Embryonic facial prominence (tissue), 1 donor: Measurements from ENCODE around the gene SEPTIN5.

Experiments
- DNase-seq: peaks from one replicate; pipeline ENCODE4 v3.0.0-alpha.2; 2016; ENCODE audit errors: extremely low spot score

The SEPTIN5 gene

DNA sequence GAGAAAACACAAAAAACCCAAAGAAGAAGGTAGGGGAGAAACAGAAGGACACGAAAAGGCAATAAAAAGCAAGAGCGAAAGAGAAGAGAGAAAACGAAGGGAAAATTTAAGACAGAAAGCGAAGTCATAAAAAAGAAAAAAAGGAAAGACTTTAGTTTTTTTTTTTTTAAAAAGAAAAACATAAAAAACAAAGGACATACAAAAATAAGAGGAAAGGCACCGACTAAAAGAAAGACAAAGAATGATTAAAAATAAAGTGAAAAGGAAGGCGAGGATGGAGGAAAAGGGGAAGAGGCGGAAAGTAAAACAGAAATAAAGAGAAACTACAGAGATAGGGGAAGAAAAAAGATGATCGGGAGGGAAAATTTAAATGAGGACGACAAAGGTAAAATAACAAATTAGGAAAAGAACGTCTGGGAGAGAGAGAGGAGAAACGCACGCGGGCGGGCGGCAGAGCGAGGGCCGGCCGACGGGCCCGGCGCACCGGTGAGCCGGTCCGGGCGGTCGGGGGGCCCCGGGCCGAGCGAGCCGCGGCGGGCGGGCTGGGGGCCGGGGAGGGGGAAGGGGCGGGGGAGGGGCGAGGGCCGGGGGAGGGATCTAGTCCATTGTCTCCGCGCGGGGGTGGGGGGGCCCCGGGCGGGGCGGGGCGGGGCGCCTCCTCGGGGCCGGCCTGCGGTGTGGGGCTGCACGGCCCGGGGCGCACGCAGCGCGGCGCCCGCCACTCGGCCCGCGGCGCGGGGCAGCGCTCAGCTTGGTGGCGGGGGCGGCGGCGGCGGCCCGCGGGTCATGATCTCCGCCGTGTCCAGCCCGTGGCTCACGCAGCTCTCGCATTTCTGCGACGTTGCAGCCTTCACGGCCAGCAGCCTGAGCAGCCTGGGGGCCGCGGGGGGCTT is 46.0 kb downstream of the SEPTIN5 start, which contains the start of gene TBX1:
TBX1 (plus strand) TSS at position 721 of the 893 bp plus-strand sequence; CDS start at position 787, 66 bp downstream.
- no peak for DNase-seq

DNA sequence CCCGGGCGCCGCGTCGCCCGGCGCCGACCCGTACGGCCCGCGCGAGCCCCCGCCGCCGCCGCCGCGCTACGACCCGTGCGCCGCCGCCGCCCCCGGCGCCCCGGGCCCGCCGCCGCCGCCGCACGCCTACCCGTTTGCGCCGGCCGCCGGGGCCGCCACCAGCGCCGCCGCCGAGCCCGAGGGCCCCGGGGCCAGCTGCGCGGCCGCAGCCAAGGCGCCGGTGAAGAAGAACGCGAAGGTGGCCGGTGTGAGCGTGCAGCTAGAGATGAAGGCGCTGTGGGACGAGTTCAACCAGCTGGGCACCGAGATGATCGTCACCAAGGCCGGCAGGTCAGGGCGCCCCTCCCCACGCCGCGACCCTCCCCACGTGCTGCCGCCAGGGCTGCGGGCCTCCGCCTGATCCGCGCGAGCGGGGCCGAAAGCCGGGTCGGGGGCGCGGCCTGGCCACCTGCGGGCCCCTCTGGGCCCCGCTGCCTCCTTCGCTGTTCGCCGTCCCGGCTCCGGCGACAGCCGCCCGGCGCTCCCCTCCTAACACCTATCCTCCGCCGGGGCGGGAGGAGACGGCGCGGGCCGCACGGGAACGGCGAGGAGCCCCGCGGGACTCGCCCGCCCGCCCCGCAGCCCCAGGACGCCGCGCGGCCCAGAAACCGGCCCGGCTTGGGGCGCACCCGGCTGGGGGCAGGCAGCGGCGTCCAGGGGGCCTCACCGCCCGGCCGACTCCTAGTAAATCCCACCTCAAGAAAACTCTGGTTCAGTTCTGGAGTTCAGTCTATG is 46.8 kb downstream of the SEPTIN5 start:
- no peak for DNase-seq

DNA sequence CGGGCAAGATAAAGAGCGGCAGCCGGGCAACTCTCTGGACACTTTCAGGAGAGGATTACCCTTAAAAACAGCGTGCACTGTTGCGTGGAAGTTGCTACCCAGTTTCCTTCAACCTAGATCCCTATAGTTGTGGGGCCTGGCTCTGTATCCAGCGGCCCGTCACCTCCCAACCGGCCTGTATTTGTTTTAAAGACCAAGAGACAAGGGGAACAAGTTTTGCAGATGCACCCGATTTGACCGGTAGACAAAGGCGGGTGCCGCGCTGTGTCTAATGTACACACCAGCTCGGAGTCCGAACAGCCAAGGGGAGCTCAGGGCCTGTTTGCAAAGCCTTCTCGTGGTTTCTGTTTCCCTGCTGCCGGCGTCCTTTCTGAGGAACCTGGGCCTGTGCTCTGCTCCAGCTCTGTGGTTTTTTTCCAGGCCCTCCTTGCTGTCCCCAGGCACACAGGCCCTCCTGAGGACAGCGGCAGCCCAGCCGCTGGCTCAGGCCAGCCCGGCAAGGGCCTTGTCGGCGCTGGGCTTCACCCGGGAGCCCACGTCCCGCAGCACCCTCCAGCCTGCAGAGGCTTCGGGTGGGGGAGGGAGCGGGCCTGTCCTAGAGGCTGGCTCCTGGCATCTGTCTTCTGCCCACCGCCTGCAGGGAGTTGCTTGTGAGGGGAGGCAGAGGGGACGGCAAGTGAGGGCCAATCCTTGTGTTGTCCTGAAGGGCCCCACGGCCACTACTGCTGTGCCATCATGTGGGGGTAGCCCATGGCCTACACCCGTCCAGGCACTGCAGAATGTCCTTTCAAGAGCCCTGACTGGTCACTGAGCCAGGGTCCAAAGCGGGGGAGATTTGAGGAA is 47.6 kb downstream of the SEPTIN5 start:
- DNase-seq = no peak

DNA sequence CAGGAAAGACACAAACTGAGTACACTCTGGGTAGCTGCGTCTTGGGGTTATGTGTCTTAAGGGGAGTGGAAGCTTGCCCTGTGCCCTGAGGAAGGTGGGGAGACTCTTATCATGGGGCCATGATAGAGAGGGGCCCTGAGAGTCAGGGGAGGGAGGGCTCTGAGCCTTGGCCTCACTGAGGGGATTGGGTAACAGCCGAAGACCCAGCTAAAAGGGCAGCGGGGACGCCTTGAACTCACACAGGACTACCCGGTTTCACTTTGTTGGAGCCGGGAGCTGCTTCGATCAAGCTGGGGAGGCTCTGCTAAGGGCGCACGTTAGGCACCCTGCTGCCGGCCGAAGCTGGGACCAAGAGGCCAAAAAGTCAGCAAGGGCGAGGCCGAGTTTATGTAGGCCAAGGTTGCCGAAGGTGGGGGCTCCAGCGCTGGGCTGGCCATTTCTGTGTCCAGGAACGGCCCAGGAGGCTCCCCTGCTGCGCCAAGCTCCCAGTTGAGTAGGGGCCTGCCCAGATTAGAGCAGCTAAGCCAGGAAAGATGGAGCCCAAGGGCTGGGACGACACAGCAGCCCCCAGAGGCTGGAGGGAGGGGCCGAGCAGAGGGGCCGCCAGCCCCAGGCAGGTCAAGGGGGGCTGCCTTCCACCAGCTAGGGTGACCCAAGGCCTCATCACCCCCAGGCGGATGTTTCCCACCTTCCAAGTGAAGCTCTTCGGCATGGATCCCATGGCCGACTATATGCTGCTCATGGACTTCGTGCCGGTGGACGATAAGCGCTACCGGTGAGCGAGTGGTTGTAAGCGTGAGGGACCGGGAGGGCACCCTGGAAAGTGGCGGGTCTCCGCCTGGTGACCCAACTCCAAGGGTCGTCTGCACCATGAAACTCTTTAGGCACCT is 48.5 kb downstream of the SEPTIN5 start:
- no peak for DNase-seq

DNA sequence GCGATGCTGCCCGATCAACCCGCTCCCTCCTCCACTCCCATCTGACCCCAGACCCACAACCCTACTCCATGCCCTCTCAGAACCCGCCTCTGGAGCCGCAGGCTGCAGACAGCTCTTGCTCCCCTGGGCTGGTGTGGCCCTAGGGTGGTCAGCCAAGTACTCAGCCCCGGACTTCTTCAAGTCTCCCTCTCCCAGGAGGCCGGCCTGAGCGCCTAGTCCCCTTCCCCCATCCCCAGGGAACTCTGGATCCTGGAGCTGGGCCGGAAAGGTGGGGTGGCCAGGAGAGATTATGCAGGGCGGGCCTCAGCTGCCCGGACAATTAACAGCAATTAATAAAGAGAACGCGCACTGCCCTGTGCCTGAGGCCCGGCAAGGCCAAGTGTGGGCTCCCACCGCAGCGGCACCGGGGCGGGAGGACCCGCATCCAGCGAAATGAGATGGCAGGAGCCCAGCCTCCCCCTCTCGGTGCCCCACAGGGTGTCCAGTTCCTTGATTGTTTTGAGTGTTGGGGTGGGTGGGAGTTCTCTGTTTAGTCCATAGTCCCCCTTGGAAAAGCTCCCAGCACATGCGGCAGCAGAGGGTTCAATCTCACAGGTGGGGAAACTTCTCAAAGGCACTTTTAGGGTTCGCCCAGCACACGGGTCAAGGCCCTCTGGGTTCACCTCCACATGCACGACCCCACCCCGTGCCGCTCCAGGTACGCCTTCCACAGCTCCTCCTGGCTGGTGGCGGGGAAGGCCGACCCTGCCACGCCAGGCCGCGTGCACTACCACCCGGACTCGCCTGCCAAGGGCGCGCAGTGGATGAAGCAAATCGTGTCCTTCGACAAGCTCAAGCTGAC is 49.4 kb downstream of the SEPTIN5 start:
- DNase-seq = no peak

DNA sequence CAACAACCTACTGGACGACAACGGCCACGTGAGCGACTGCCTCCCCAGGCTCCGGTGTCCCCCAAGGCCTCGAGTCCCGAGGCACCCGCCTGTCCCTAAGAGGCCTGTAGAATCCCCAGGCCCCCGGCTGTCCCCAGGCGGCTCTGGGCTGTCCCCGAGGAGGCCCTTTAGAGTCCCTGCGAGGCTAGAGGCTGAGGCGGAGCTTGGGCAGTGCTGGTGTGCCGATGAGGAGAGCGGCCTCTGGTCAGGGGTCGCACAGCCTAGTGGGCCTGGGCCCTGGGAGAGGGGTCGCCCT is 49.9 kb downstream of the SEPTIN5 start:
- no peak for DNase-seq

DNA sequence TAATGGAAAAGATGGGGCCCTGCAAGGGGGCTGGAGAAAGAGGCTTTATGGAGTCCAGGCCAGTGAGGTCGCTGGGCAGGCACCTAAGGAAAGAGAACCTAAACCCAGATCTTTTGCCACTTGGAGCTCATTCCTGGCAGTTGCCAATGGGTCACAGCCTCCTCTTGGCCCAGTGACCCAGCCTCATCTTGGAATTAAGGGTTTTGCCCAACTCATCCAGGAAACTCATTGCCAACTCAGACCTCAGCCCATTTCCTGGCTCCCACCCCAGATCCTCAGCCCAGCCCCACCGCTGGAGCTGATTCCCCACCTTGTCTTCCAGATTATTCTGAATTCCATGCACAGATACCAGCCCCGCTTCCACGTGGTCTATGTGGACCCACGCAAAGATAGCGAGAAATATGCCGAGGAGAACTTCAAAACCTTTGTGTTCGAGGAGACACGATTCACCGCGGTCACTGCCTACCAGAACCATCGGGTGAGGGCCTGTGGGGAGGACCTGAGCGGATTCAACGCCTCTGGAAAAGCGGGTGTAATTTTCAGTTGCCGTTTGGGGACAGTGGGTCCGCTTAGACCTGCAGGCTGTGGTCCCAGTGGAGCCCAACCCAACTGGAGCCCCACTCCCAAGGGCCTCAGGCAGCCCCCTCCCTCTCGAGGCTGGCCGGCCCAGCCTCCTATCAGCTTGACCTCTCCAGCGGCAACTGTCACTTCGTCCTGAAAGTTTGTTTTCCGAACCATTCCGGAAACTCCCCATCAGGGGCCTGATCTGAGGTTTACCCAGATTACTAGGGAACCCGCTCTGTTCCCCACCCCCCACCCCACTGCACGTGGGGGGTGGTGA is 50.6 kb downstream of the SEPTIN5 start:
- DNase-seq = no peak

DNA sequence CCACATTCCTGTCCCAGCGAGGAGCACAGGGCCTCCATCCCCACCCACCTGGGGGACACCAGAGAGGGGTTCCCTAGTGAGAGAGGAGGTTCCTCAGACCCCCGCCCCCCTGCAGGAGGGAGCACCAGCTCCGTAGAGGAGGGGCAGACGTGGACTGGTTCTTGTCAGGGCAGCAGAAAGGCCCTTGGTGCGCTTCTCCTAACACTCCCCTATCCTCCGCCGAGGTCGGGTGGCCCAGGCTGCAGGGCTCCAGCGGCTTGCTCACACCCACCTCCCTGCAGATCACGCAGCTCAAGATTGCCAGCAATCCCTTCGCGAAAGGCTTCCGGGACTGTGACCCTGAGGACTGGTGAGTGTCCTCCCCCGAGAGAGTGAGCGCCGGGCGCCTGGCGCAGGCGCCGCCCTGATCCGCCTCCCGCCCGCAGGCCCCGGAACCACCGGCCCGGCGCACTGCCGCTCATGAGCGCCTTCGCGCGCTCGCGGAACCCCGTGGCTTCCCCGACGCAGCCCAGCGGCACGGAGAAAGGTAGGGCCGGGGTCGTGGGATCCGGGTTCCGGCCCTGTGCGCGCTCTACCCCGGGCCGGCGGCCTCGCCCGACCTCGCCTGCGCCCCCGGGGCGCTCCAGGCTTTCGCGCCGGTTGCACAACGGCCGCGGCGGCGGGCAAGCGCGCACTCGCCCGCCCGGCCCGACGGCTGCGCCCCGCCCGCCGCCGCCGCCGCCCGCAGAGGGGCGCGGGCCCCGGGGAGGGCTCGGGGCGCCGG is 51.4 kb downstream of the SEPTIN5 start:
- no peak for DNase-seq

DNA sequence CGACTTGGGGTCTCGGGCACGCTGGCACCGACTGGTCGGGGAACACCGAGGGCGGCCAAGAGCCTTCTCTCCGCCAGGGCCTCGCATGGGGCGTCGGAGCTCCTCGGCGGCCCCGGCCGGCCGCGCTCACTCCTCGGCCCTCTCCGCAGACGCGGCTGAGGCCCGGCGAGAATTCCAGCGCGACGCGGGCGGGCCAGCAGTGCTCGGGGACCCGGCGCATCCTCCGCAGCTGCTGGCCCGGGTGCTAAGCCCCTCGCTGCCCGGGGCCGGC is 51.9 kb downstream of the SEPTIN5 start:
- DNase-seq = no peak

DNA sequence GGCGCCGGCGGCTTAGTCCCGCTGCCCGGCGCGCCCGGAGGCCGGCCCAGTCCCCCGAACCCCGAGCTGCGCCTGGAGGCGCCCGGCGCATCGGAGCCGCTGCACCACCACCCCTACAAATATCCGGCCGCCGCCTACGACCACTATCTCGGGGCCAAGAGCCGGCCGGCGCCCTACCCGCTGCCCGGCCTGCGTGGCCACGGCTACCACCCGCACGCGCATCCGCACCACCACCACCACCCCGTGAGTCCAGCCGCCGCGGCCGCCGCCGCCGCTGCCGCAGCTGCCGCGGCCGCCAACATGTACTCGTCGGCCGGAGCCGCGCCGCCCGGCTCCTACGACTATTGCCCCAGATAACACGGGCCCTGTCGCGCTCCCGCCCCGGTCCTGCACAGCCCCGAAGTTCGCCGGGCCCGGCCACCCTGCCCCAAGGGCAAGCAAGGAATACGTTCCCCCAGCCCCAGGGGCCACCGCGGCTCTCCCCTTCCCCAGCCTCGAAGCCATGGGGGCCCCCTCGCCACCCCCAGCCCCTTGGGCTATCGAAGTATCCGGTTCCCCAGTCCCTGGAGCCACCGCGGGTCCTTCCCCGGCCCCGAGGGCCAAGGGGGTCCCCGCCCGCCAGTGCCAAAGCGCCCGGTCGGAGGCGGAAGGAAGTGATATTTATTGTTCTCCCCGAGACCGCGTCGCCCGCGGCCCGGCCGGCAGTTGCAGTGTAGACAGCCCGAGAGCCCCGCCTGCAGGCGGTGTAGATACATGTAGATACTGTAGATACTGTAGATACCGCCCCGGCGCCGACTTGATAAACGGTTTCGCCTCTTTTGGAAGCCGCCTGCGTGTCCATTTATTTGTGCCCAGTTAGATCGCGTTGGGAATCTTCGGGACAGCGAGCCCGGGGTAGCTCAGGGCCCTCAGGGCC is 52.5 kb downstream of the SEPTIN5 start:
- DNase-seq = no peak

DNA sequence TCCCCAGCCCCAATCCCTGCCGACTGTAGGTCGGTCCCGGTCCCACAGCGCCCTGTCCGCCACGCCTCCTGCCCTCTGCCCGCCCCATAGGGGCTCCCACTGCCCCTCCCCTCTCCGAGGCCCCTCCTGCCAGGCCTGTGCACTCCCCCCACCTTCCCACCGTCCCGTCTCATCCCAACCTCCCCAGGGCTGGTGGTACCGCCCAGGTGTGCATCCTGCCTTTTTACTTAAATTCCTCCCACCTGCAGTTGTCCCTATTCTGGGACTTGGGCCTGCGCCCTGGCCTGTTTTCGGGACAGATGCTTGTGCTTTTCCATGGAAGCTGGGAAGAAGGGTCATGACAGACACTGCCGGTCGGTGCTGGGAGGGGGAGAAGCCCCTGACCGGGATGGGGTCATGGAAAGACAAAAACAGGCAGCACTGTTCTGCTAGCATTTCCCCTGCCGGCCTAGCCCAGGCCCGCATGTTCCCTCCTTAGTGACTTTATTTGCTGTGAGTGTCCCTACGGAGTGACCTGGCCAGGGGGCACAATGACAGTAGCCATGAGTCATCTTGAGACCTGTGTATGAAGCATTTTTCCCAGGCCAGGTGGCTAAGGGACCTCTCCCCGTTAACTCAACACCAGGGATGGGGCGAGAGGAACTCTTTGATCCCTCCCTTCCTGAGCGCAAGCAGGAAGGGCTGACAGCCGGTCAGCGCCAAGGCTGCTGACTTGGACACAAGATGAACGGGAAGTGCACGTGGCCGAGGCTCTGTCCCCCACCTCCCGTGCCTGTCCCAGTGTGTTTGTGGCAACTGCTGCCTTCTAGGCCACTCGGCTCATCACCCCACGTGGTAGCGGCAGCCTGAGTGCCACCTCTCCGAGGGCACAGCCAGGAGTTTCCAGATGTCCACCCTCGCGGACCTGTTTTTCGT is 53.4 kb downstream of the SEPTIN5 start:
- DNase-seq = no peak

DNA sequence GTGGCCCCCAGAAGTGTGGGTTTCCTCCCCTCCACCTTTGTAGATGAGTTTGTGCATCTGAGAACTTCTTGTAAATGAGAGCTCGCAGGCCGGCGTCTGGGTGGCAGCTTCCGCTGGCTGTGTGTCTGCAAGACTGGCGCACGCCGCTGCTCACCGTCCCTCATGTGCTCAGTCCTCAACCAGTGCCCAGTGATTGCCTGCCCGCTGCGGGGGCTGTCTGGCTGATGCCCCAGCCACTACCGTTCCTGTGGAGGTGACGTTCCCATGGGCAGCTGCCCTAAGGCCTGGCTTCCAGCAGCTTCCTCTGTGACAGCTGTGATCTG is 55.1 kb downstream of the SEPTIN5 start:
- no peak for DNase-seq

DNA sequence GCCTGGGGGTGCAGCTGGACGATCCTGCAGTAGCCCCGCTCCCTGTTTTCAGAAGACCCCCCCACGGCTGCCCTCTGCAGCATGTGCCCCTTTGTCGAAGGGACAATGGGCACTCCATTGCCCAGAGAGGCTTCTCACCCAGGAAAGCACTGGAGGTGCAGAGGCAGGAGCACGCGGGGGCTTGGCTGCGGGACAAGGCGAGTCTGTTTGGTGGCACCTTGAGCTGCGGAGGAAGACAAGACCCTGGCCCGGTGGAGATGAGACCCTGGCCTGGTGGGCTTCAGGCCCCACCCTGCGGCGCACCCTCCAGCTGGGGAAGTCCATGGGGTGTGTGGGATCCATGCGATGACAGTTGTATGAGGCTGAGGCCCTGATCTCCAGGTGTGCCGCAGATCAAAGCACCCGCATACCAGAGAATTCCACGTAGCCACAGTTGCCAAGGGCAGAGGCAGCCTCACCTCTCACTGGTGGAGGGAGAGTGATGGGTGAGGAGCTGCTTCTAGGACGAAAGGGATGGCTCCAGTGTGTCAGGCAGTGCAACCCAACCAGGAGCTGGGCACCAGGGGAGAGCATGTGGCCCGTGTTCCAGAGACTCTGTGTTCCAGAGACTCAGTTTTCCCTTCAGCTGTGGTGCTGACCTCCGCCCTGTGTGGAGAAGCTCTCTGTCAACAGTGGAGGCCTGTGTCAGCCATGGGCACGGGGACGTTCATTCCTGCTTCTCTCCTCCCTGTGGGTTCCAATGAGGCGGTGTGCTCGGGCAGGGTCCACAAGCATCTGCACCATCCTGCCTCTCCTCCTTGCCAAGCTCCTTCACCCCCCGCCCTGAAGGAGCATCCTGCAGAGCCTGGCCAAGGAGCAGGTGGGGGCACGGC is 56.3 kb downstream of the SEPTIN5 start:
- DNase-seq = no peak

DNA sequence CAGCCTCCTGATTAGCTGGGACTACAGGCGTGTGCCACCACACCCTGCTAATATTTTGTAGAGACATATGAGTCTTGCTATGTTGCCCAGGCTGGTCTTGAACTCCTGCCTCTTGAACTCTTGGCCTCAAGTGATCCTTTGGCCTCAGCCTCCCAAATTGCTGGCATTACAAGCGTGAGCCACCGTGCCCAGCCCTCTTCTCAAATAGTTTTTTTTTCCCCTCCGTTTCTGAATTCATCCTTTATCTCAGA is 58.0 kb downstream of the SEPTIN5 start:
- no peak for DNase-seq
